Mesenchymal stem cell (in vitro differentiated cells and primary cell): ENCODE data around the gene RAB26.

Experiments used
- DNase-seq: peaks from one replicate; pipeline ENCODE4 v3.0.0-alpha.2; 2013
- H2AFZ ChIP-seq: one replicate; pipeline ENCODE4 v1.6.1; 2013; ENCODE audit warnings: low read depth, mild to moderate bottlenecking, control low read depth, inconsistent platforms, low read length, moderate library complexity
- H2AK5ac ChIP-seq: 2 replicates; pipeline ENCODE4 v1.6.1; 2013; ENCODE audit warnings: low read length, moderate library complexity, mild to moderate bottlenecking, inconsistent platforms; ENCODE audit not compliant: severe bottlenecking
- H2BK120ac ChIP-seq: one replicate; pipeline ENCODE4 v1.6.1; 2013; ENCODE audit warnings: low read depth, mild to moderate bottlenecking, inconsistent platforms, low read length, moderate library complexity
- H2BK12ac ChIP-seq, 2 experiments: one replicate each; pipeline ENCODE4 v1.6.1; 2013; ENCODE audit warnings: inconsistent platforms in 2 of 2, low read length in 2 of 2, mild to moderate bottlenecking in 2 of 2, moderate library complexity in 2 of 2, control low read depth in 1 of 2
- H2BK15ac ChIP-seq: one replicate; pipeline ENCODE4 v1.6.1; 2013; ENCODE audit warnings: mild to moderate bottlenecking, low read depth, inconsistent platforms; ENCODE audit not compliant: poor library complexity, severe bottlenecking
- H2BK5ac ChIP-seq: 2 replicates; pipeline ENCODE4 v1.6.1; 2013; ENCODE audit warnings: low read depth, mild to moderate bottlenecking, low read length, control low read depth, inconsistent platforms; ENCODE audit not compliant: poor library complexity, severe bottlenecking
- H3K14ac ChIP-seq, 2 experiments: one replicate each; pipeline ENCODE4 v1.6.1; 2013; ENCODE audit warnings: inconsistent platforms in 2 of 2, low read length in 2 of 2, control low read depth in 1 of 2, mild to moderate bottlenecking in 1 of 2, moderate library complexity in 1 of 2
- H3K18ac ChIP-seq, 2 experiments: one replicate each; pipeline ENCODE4 v1.6.1; 2013; ENCODE audit warnings: inconsistent platforms in 2 of 2, low read length in 2 of 2, control low read depth in 1 of 2, low read depth in 1 of 2, mild to moderate bottlenecking in 1 of 2
- H3K23ac ChIP-seq, 2 experiments: one replicate each; pipeline ENCODE4 v1.6.1; 2013; ENCODE audit warnings: inconsistent platforms in 2 of 2, low read length in 2 of 2, mild to moderate bottlenecking in 2 of 2, moderate library complexity in 2 of 2, control low read depth in 1 of 2
- H3K27ac ChIP-seq: 2 replicates; pipeline ENCODE4 v1.5.1; 2013; ENCODE audit warnings: mild to moderate bottlenecking, moderate library complexity, low read length, control low read depth, inconsistent platforms; ENCODE audit not compliant: poor library complexity, severe bottlenecking
- H3K27me3 ChIP-seq, 2 experiments: 2 replicates each; pipeline versions ENCODE4 v1.6.1 to v1.7.0; 2013; ENCODE audit warnings: low read length in 2 of 2, mild to moderate bottlenecking in 2 of 2, moderate library complexity in 2 of 2, control low read depth in 1 of 2, inconsistent platforms in 1 of 2; ENCODE audit not compliant: control insufficient read depth in 1 of 2, insufficient read depth in 1 of 2
- H3K36me3 ChIP-seq, 2 experiments: 2 replicates each; pipeline versions ENCODE4 v1.6.1 to v1.7.0; 2013; ENCODE audit warnings: low read length in 2 of 2, control low read depth in 1 of 2, inconsistent platforms in 1 of 2, low read depth in 1 of 2, mild to moderate bottlenecking in 1 of 2; ENCODE audit not compliant: insufficient read depth in 2 of 2, control insufficient read depth in 1 of 2
- H3K4ac ChIP-seq, 2 experiments: one replicate each; pipeline ENCODE4 v1.6.1; 2013; ENCODE audit warnings: inconsistent platforms in 2 of 2, low read length in 2 of 2, mild to moderate bottlenecking in 2 of 2, moderate library complexity in 2 of 2, control low read depth in 1 of 2, low read depth in 1 of 2
- H3K4me1 ChIP-seq: 2 replicates; pipeline ENCODE4 v1.6.1; 2013; ENCODE audit warnings: low read depth, low read length, control low read depth; ENCODE audit not compliant: control insufficient read depth, insufficient read depth
- H3K4me2 ChIP-seq: 2 replicates; pipeline ENCODE4 v1.6.1; 2013; ENCODE audit warnings: low read length, mild to moderate bottlenecking, inconsistent platforms; ENCODE audit not compliant: poor library complexity, severe bottlenecking
- H3K4me3 ChIP-seq, 2 experiments: 2 replicates each; pipeline versions ENCODE4 v1.5.1 to v1.7.0; 2013; ENCODE audit warnings: low read length in 2 of 2, mild to moderate bottlenecking in 2 of 2, control low read depth in 1 of 2, low read depth in 1 of 2; ENCODE audit not compliant: insufficient read depth in 1 of 2
- H3K79me1 ChIP-seq: replicated peaks from 2 replicates; pipeline ENCODE4 v1.6.1; 2013; ENCODE audit warnings: mild to moderate bottlenecking, control low read depth, low read length, inconsistent platforms; ENCODE audit not compliant: poor library complexity, severe bottlenecking
- H3K9ac ChIP-seq: 2 replicates; pipeline ENCODE4 v1.7.0; 2013; ENCODE audit warnings: mild to moderate bottlenecking, low read length, moderate library complexity
- H3K9me3 ChIP-seq: 2 replicates; pipeline ENCODE4 v1.7.0; 2013; ENCODE audit warnings: mild to moderate bottlenecking, low read length; ENCODE audit not compliant: control insufficient read depth
- H4K8ac ChIP-seq: one replicate; pipeline ENCODE4 v1.6.1; 2013; ENCODE audit warnings: inconsistent platforms, mild to moderate bottlenecking, low read length, moderate library complexity
- H4K91ac ChIP-seq: one replicate; pipeline ENCODE4 v1.6.1; 2013; ENCODE audit warnings: mild to moderate bottlenecking, low read length, inconsistent platforms
- WGBS: methylation state at CpG from one replicate; pipeline ENCODE4 v1.1.7; 2013; ENCODE audit warnings: mixed read lengths; 5-methylcytosine and 5-hydroxymethylcytosine counted together

RAB26 gene

GRCh38 chr16:2189252-2189893 lies 40.9 kb downstream of the RAB26 start:
- Histone ChIP-seq H3K4ac (no peak overlapping the region), H4K91ac (no peak overlapping the region), H3K9me3 (no peaks in the 10 kb centered on the region), H3K23ac (no peak overlapping the region), H2BK12ac (no peak overlapping the region), H2AK5ac (no peak overlapping the region), H3K18ac (no peak overlapping the region), H2BK5ac (no peak overlapping the region), H3K14ac (no peak overlapping the region), H2BK120ac (no peak overlapping the region), H2AFZ (no peak overlapping the region), H3K4me2 (no peak overlapping the region), H3K27me3 (peaks cover under 1 to 22% of the 10 kb centered on the region in 2 experiments), H3K4me3 (no peak overlapping the region), H3K79me1 (no peaks in the 10 kb centered on the region), H3K4me1 (peaks cover 4% of the 10 kb centered on the region), H2BK15ac (no peak overlapping the region), H3K9ac (no peak overlapping the region), H3K27ac (no peak overlapping the region), H3K36me3 (no peaks in the 10 kb centered on the region), H4K8ac (no peak overlapping the region)
- no peak for DNase-seq
- WGBS: 84% methylated on average over 25 of the region's 25 CpGs

GRCh38 chr16:2190002-2190658 lies 41.7 kb downstream of the RAB26 start:
- H3K79me1 ChIP-seq: no peaks in the 10 kb centered on the region
- no peak overlapping the region for H2AFZ ChIP-seq
- peak overlapping the region; percentile 41 for H4K91ac ChIP-seq
- no peak overlapping the region for H2BK120ac ChIP-seq
- H2AK5ac ChIP-seq: no peak overlapping the region
- no peak overlapping the region for H3K4ac ChIP-seq
- H3K18ac ChIP-seq: no peak overlapping the region
- H3K23ac ChIP-seq: no peak overlapping the region
- H3K9ac ChIP-seq: no peak overlapping the region
- WGBS: 83% methylated on average over 19 of the region's 24 CpGs
- no peak overlapping the region for H2BK5ac ChIP-seq
- H3K14ac ChIP-seq: no peak overlapping the region
- H3K4me3 ChIP-seq: no peak overlapping the region
- peaks cover 8 to 25% of the 10 kb centered on the region in 2 experiments for H3K27me3 ChIP-seq
- no peak overlapping the region for H2BK15ac ChIP-seq
- H3K4me2 ChIP-seq: no peak overlapping the region
- no peak overlapping the region for H2BK12ac ChIP-seq
- H3K9me3 ChIP-seq: no peaks in the 10 kb centered on the region
- no peaks in the 10 kb centered on the region for H3K36me3 ChIP-seq
- H3K4me1 ChIP-seq: peaks cover 6% of the 10 kb centered on the region
- H4K8ac ChIP-seq: no peak overlapping the region
- H3K27ac ChIP-seq: no peak overlapping the region
- DNase-seq: no peak

GRCh38 chr16:2190659-2191445 lies 42.4 kb downstream of the RAB26 start:
- no peak for DNase-seq
- H2BK15ac ChIP-seq: no peak overlapping the region
- no peak overlapping the region for H2BK12ac ChIP-seq
- H3K4me2 ChIP-seq: no peak overlapping the region
- no peak overlapping the region for H3K27ac ChIP-seq
- peaks cover 15 to 28% of the 10 kb centered on the region in 2 experiments for H3K27me3 ChIP-seq
- H3K36me3 ChIP-seq: no peaks in the 10 kb centered on the region
- H3K4me1 ChIP-seq: peaks cover 13% of the 10 kb centered on the region
- no peak overlapping the region for H3K18ac ChIP-seq
- H3K9ac ChIP-seq: no peak overlapping the region
- H2AK5ac ChIP-seq: no peak overlapping the region
- no peaks in the 10 kb centered on the region for H3K79me1 ChIP-seq
- no peak overlapping the region for H2AFZ ChIP-seq
- no peak overlapping the region for H2BK120ac ChIP-seq
- WGBS: 85% methylated on average over 25 of the region's 25 CpGs
- H4K8ac ChIP-seq: no peak overlapping the region
- no peak overlapping the region for H2BK5ac ChIP-seq
- no peak overlapping the region for H3K14ac ChIP-seq
- no peak overlapping the region for H3K23ac ChIP-seq
- H3K9me3 ChIP-seq: no peaks in the 10 kb centered on the region
- H4K91ac ChIP-seq: peak overlapping the region; percentile 41
- H3K4ac ChIP-seq: no peak overlapping the region
- H3K4me3 ChIP-seq: no peak overlapping the region

- no peaks in the 10 kb centered on the region for H3K36me3 ChIP-seq
- H3K27me3 ChIP-seq: peaks cover 16 to 28% of the 10 kb centered on the region in 2 experiments
- H3K9me3 ChIP-seq: no peaks in the 10 kb centered on the region
- no peak overlapping the region for H2BK15ac ChIP-seq
- H4K8ac ChIP-seq: no peak overlapping the region
- no peak overlapping the region for H3K4ac ChIP-seq
- H2AFZ ChIP-seq: no peak overlapping the region
- H3K79me1 ChIP-seq: no peaks in the 10 kb centered on the region
- no peak overlapping the region for H2BK120ac ChIP-seq
- 90% methylated on average over 11 of the region's 11 CpGs for WGBS
- no peak overlapping the region for H2BK12ac ChIP-seq
- H2AK5ac ChIP-seq: no peak overlapping the region
- H3K9ac ChIP-seq: no peak overlapping the region
- H3K4me1 ChIP-seq: peaks cover 17% of the 10 kb centered on the region
- no peak overlapping the region for H2BK5ac ChIP-seq
- no peak overlapping the region for H3K4me3 ChIP-seq
- H3K14ac ChIP-seq: no peak overlapping the region
- no peak overlapping the region for H3K27ac ChIP-seq
- no peak overlapping the region for H3K4me2 ChIP-seq
- H4K91ac ChIP-seq: no peak overlapping the region
- no peak overlapping the region for H3K18ac ChIP-seq
- no peak overlapping the region for H3K23ac ChIP-seq
- no peak for DNase-seq
Observed at GRCh38 chr16:2191446-2191706, 43.0 kb downstream of the RAB26 start.
